Measurements from ENCODE around the gene LCE3C. TPM values are rescaled to one million over a fixed set of nuclear protein-coding genes. Genes with fewer than 3 reads are reported as not detected.

LCE3C gene
- total RNA-seq, 4 donors from 2014 or later = not detected

DNA sequence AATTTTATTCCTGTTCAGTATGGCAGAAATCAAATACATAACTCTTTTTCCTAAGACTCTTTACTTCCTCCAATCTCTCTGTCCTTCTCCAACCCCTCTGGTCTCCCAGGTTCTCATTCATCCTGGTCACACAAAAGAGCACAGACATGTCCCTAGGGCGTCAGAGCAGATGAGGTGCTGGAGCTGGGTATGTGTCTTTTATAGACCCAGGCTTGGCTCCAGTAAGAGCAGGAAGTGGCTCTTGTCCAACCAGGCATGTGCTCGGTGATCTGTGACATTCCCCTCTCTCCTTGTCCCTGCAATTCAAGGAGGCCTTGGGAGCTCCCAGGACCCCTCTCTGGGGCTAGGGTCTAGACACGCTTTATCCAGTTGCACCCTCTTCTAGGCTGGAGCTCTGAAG lies 45.1 kb downstream of the LCE3C start:
- TF ChIP-seq CTCF (IDR thresholded peaks at IDR 0.05) (no peak), POLR2A (IDR thresholded peaks at IDR 0.05) (no peak)

GRCh38 chr1:152646656-152647055 lies 46.6 kb downstream of the LCE3C start:
- no peak overlapping the region for H3K4me3 ChIP-seq (ENCODE audit: low read depth, poor library complexity, severe bottlenecking)
- intact Hi-C loops (cut with DNase I; ENCODE audit: low total_unique reads) = no loop called here
- DNase-seq (ENCODE audit: low spot score in 2 of 2) = no peak
- TF ChIP-seq POLR2A (IDR thresholded peaks at IDR 0.05) (no peak), CTCF (IDR thresholded peaks at IDR 0.05) (no peak)

More for the DNA sequence above, 45.1 kb downstream of the LCE3C start:
- intact Hi-C loops (cut with DNase I; ENCODE audit: low total_unique reads) = no loop called here
- no peak overlapping the region for H3K4me3 ChIP-seq (ENCODE audit: low read depth, poor library complexity, severe bottlenecking)
- 30 to 42% methylated on average over 3 of the region's 3 CpGs for WGBS, 2 donors
- DNase-seq (ENCODE audit: low spot score in 2 of 2) = no peak

Other genes starting within 250 kb of the LCE3C start
- 1,000 to 10,000 TPM; 1,747 to 3,608 (median 2,024) TPM for gene FLG2, start 240.2 kb upstream of the LCE3C start, total RNA-seq
- gene CRNN, start 186.0 kb upstream of the LCE3C start, total RNA-seq = 1 to 10 TPM; 5.3 to 7.9 (median 7.4) TPM
- gene LCE5A, start 89.4 kb upstream of the LCE3C start, total RNA-seq = 100 to 1,000 TPM; 154 to 612 (median 267) TPM
- 100 to 1,000 TPM; 298 to 552 (median 441) TPM for gene CRCT1, start 85.8 kb upstream of the LCE3C start, total RNA-seq
- gene LCE3E, start 33.5 kb upstream of the LCE3C start, total RNA-seq = 10 to 100 TPM; 16.7 to 28.0 (median 23.1) TPM
- 10 to 100 TPM; 20.1 to 93.6 (median 42.9) TPM for gene LCE3D, start 19.7 kb upstream of the LCE3C start, total RNA-seq
- not detected for gene LCE3B, start 13.6 kb downstream of the LCE3C start, total RNA-seq
- not detected for gene LCE3A, start 22.9 kb downstream of the LCE3C start, total RNA-seq
- gene LCE2D, start 63.1 kb downstream of the LCE3C start, total RNA-seq = 100 to 1,000 TPM; 293 to 644 (median 312) TPM
- 1,000 to 10,000 TPM in 1 of 4 donors, 100 to 1,000 TPM in 3; 775 to 1,224 (median 802) TPM for gene LCE2C, start 75.0 kb downstream of the LCE3C start, total RNA-seq
- gene LCE2B, start 85.9 kb downstream of the LCE3C start, total RNA-seq = 1,000 to 10,000 TPM; 1,313 to 2,792 (median 1,611) TPM
- 100 to 1,000 TPM; 243 to 569 (median 350) TPM for gene LCE2A, start 98.1 kb downstream of the LCE3C start, total RNA-seq
- 1 to 10 TPM in 3 of 4 donors, not detected in 1; 5.6 to 7.9 (median 6.7) TPM for gene LCE4A, start 107.9 kb downstream of the LCE3C start, total RNA-seq
- gene KPRP, start 157.8 kb downstream of the LCE3C start, total RNA-seq = 100 to 1,000 TPM; 219 to 353 (median 231) TPM
- gene LCE1F, start 174.9 kb downstream of the LCE3C start, total RNA-seq = 100 to 1,000 TPM in 1 of 4 donors, 10 to 100 TPM in 3; 34.2 to 121 (median 64.6) TPM
- gene LCE1E, start 186.0 kb downstream of the LCE3C start, total RNA-seq = 100 to 1,000 TPM in 2 of 4 donors, 10 to 100 TPM in 2; 45.3 to 112 (median 101) TPM
- 100 to 1,000 TPM; 130 to 942 (median 594) TPM for gene LCE1D, start 196.5 kb downstream of the LCE3C start, total RNA-seq
- gene LCE1C, start 206.4 kb downstream of the LCE3C start, total RNA-seq = 1,000 to 10,000 TPM; 1,701 to 2,689 (median 2,386) TPM
- gene LCE1B, start 211.7 kb downstream of the LCE3C start, total RNA-seq = 100 to 1,000 TPM; 207 to 278 (median 246) TPM
- 100 to 1,000 TPM; 612 to 936 (median 792) TPM for gene LCE1A, start 227.2 kb downstream of the LCE3C start, total RNA-seq
- gene LCE6A, start 242.6 kb downstream of the LCE3C start, total RNA-seq = 100 to 1,000 TPM in 2 of 4 donors, 10 to 100 TPM in 2; 60.9 to 207 (median 107) TPM